ENCODE measurements around the gene CFAP46.

CFAP46 gene

DNA sequence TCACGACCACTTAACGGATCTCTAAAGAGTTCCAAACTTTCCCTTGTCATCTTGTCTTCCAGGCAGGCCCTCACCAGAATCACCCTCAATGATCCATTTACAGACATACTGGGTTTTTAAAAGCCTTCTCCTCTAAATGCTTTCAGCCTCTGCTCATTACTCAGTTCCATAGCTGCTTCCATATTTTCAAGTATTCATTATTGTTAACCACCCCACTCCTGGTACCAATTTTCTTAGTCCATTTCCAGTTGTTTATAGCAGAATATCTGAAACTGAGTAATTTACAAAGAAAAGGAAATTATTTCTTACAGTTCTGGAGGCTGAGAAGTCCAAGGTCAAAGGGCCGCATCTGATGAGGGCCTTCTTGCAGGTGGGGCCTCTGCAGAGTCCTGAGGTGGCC, 100.0 kb downstream of the CFAP46 start:
- DNase-seq (ENCODE audit: low read depth), result no peak

DNA sequence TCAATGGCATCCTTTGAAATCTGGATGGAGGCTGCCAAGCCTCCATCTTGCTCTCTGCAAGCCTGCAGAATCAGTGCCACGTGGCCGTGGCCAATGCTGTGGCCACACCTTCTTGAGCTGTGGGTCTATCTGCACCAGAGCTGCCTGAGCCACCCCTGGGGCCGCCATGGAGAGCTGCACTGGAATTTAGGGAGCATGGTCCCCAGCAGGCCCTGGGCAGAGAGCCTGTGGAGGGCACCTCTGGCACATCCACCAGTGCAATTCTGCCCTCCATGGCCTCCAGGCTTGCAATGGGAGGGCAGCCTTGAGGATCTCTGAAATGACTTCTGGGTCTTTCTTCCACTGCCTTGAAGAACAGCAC, 100.8 kb downstream of the CFAP46 start:
- no peak for DNase-seq (ENCODE audit: low read depth)

DNA sequence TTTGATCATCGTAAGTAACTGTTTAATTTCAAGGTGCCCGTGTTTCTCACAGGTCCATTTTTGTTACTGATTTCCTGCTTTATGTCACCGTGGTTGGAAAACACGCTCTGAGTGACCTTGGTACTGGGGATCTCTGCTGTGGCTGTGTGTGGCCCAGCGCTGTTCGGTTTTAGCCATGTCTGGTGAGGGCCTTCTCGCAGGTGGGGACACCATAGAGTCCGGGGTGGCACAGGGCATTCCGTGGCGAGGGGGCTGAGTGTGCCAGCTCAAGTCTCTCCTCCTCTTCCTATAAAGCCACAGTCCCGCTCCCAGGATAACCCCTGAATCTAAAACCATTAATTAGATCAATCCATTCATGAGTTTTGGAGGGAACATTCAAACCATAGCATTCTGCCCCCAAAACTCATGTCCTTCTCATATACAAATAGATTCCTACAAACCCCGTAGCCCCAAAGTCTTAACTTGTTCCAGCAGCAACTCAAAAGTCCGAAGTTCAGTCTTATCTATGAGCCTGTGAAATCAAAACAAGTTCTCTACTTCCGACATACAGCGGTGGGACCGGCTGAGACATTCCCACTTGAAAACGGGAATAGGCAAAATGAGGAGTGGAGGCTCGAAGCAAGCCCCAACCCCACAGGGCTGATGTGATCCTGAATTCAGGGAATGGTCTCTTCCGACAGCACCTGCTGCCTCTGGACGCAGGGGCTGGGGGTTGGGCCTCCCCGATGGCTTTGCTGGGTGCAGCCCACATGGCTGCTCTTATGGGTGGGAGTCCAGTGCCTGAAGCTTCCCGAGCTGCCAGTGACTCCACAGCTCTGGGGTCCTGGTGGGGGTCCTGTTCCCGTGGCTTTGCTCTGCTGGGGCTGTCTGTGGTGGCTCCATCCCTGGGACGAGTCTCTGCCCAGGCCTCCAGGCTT, 101.4 kb downstream of the CFAP46 start:
- no peak for DNase-seq (ENCODE audit: low read depth)

- no peak for DNase-seq (ENCODE audit: low read depth)
Observed at GRCh38 chr10:132839061-132839460, 103.3 kb downstream of the CFAP46 start.

DNA sequence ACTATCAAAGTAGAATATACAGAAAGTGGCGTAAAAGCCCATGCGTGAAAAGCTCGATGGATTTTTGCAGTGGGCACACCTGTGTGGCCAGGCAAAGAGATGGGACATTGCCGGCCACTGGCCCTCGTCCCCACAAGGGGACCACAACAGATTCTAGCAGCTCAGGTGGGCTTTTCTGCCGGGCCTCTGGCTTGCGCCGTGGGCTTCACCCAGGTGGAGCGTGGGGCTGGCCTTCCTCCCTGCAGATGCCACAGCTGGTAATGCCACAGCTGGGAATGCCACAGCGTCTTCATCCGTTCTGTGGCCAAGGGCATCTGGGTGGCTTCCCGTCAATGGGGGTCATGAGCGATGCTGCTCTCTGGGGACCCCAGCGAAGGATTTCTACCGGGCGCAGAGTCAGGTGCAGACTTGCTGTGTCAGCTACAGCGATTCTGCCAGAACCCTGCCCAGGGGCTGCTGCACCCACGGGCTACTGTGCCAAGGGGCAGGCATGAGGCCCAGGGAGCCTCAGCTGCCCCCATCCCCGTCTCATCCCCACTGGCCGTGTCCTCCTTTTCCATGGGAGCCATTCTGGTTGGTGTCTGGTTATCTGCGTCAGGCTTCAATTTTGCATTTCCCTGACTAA, 103.9 kb downstream of the CFAP46 start:
- DNase-seq (ENCODE audit: low read depth), result no peak

DNA sequence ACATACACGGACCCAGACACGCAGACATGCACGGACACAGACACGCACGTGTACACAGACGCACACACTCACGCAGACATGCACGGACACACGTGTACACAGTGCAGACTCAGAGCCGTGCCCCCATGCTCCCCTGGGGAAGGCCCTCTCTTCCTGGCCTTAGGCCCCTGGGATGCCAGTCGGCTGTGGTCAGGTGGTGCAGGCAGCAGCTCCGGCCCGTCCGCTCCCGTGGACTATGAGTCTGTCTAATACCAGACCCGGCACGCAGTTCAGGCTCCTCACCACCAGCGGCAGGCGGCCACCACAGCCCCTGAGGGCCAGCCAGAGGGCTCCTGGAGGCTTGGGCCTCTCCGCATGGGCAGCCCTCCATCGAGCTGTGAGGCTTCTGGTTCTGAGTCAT, 104.5 kb downstream of the CFAP46 start:
- no peak for DNase-seq (ENCODE audit: low read depth)

DNA sequence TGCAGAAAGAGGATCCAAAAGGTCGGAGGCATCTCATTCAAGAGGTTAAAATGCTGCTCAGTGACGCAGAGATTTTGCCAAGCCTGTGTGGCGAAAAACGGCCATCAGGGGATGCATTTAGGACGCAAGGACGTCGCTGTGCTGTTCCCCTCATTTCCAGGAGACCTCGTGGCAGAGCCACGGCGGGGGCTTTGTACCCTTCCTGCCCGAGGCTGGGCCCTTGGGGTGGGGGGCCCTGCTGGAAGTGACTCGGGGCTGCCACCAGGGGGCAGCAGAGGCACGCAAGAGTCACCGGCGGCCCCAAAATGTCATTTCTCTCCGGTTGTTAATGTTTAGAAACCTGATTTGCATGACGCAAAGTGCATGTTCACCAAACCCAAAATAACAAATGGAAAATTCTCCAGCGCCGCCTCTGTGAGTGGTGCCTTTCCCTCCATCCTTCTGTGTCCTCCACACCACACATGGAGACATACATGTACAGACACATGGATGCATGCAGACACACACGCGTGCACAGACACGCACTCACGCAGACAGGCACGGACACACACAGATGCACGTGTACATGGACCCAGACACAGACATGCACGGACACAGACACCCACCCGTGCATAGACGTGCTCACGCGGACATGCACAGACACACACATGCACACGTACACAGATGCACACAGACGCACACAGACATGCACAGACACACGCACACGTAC, 105.4 kb downstream of the CFAP46 start:
- no peak for DNase-seq (ENCODE audit: low read depth)

GRCh38 chr10:132836248-132836831, 106.0 kb downstream of the CFAP46 start:
- DNase-seq (ENCODE audit: low read depth), result no peak

- no peak for DNase-seq (ENCODE audit: low read depth)
Observed at GRCh38 chr10:132835848-132836233, 106.5 kb downstream of the CFAP46 start.

- DNase-seq (ENCODE audit: low read depth), result no peak
Observed at GRCh38 chr10:132834891-132835847, 107.2 kb downstream of the CFAP46 start.

- no peak for DNase-seq (ENCODE audit: low read depth)
Observed at GRCh38 chr10:132834311-132834761, 108.0 kb downstream of the CFAP46 start.

DNA sequence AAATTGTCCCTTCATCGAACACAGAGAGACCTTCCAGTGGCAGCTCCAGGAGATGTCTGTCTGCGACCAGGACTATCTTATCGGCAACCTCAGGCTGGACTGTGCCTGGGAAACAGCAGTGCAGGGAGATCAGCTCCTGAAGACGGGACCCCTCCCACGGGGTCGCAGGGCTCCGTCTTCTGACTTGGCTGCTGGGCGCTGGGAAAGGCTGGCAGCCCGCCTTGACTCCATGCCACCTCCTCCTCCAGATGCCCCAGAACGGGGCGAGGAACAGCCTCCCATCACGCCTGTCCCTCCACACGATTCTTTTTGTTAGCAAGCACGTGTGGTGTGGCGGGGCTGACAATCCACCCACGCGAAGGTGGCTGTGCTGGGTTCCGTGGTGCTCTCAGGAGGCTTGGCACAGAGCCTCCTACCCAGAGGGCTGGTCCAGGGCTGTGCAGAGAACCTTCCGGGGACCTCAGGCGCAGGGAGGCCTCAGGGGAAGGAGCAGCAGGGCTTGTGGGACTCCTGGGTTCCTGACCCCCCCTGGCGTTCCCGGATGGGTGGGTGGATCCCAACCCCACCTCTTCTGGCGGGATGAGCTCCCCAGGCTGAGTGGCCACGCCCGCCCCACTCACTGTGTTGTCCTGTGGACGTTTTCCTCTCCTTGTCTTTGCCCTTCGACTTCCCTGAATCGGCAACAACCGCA, 108.8 kb downstream of the CFAP46 start:
- DNase-seq (ENCODE audit: low read depth), result no peak

- no peak for DNase-seq (ENCODE audit: low read depth)
Observed at GRCh38 chr10:132832186-132832969, 110.0 kb downstream of the CFAP46 start.

- DNase-seq (ENCODE audit: low read depth), result no peak
Observed at GRCh38 chr10:132829403-132829802, 113.0 kb downstream of the CFAP46 start.

DNA sequence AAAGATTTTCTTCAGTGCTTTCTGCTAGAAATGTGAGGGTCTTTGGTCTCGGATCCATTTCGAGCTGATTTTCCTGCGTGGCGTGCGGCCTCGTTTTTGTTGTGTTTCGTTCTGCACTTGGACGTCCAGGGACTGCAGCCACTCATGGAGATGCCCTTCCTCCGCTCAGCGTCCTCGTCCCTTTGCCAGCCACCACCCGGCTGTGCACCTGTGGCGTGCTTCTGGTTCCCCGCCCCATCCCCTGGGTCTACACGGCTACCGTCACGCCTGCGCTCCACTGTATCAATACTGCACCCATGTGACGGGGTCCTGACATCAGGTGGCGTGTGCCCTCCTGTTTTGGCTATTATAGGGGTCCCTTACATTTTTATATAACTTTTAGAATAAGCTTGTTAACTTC, 113.7 kb downstream of the CFAP46 start:
- no peak for DNase-seq (ENCODE audit: low read depth)

DNA sequence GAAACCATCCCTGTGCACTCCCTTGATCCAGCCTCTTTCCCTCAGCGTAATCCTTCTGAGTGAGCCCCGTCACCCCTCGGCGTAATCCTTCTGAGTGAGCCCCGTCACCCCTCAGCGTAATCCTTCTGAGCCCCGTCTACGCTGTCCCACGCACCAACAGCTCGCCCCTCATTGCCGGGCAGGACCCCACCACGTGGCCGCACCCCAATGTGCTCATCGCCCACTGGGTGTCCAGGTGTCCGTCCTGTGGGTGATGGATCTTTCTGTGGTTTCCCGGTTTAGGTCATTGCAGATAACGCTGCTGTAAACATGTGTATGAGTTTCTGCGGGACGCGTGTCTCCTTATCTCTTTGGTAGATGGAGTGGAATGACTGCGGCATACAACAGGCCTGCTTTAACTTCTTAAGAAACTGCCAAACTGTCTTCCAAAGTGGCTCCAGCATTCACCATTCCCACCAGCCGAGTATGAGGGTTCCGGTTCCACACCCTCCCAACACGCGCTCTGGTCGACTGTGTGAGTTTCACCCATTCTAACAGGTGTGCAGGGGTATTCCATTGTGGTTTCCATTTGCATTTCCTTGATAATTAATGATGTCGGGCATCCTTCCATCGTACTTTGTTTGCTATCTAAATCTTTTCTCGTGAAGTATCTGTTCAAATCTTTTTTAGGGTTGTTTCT, 114.4 kb downstream of the CFAP46 start:
- DNase-seq (ENCODE audit: low read depth), result no peak

GRCh38 chr10:132827423-132827789, 115.0 kb downstream of the CFAP46 start:
- no peak for DNase-seq (ENCODE audit: low read depth)

- no peak for DNase-seq (ENCODE audit: low read depth)
Observed at GRCh38 chr10:132826524-132827422, 115.6 kb downstream of the CFAP46 start.
